ENCODE results near the gene KHDRBS2. TPM values are rescaled to one million over a fixed set of nuclear protein-coding genes. Genes with fewer than 3 reads are reported as not detected.

KHDRBS2 gene
- total and polyA plus RNA-seq, 2 of the 13 experiments (the other 11 are each of a cell fraction or from before 2014, with no cell fraction given) = not detected

GRCh38 chr6:62272114-62272513 lies 13.9 kb downstream of the KHDRBS2 start (continued):
- TF ChIP-seq ZNF841 (CRISPR knock-in tag; IDR thresholded peaks at IDR 0.05; ENCODE audit: borderline replicate concordance) (no peak), ZNF691 (CRISPR knock-in tag; IDR thresholded peaks at IDR 0.05; ENCODE audit: borderline replicate concordance, low read depth) (no peak), SUZ12 (IDR thresholded peaks at IDR 0.05; ENCODE audit: low read depth, low read length) (no peak), SIX4 (CRISPR knock-in tag; IDR thresholded peaks at IDR 0.05) (no peak), ZNF883 (CRISPR knock-in tag; IDR thresholded peaks at IDR 0.05; ENCODE audit: not compliant biosample characterization) (no peak), SKIL (CRISPR knock-in tag; IDR thresholded peaks at IDR 0.05; ENCODE audit: borderline replicate concordance) (no peak), ZNF331 (CRISPR knock-in tag; IDR thresholded peaks at IDR 0.05) (no peak)
- TF ChIP-seq, protein P1, sequence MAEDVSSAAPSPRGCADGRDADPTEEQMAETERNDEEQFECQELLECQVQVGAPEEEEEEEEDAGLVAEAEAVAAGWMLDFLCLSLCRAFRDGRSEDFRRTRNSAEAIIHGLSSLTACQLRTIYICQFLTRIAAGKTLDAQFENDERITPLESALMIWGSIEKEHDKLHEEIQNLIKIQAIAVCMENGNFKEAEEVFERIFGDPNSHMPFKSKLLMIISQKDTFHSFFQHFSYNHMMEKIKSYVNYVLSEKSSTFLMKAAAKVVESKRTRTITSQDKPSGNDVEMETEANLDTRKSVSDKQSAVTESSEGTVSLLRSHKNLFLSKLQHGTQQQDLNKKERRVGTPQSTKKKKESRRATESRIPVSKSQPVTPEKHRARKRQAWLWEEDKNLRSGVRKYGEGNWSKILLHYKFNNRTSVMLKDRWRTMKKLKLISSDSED (CRISPR knock-in tag; IDR thresholded peaks at IDR 0.05) = no peak

GRCh38 chr6:62265906-62266525 lies 20.0 kb downstream of the KHDRBS2 start:
- Histone ChIP-seq H3K4me2 (ENCODE audit: low read depth, low read length) (no peak overlapping the region), H3K9ac (ENCODE audit: insufficient read depth, low read depth, low read length) (no peak overlapping the region), H3K4me3 (replicated peaks in 1 of 3; ENCODE audit: insufficient read depth in 1 of 3, low read depth in 2 of 3, low read length in 3 of 3) (no peak overlapping the region), H3K79me2 (ENCODE audit: insufficient read depth, low read length) (no peaks in the 10 kb centered on the region), H2AFZ (ENCODE audit: low read length) (no peak overlapping the region), H3K36me3 (replicated peaks in 1 of 2; ENCODE audit: control insufficient read depth in 1 of 2, insufficient read depth in 2 of 2, low read length in 2 of 2) (no peaks in the 10 kb centered on the region), H3K4me1 (ENCODE audit: insufficient read depth, low read length) (no peaks in the 10 kb centered on the region), H3K27me3 (ENCODE audit: control insufficient read depth in 1 of 2, insufficient read depth in 2 of 2, low read length in 2 of 2) (no peaks in the 10 kb centered on the region), H3K9me3 (ENCODE audit: low read length) (no peaks in the 10 kb centered on the region), H3K27ac (ENCODE audit: extremely low read length, insufficient read depth, low read length) (no peak overlapping the region), H4K20me1 (ENCODE audit: insufficient read depth, low read length) (no peaks in the 10 kb centered on the region)
- CTCF ChIA-PET (ENCODE audit: low intra/inter-chr PET ratio, low total read pairs) = no interaction called here
- POLR2A ChIA-PET = no interaction called here
- ATAC-seq = no peak
- BruUV-seq (replicated peaks) = no TSS peak
- DNase-seq (ENCODE audit: low spot score) = no peak
- in situ Hi-C loops (cut with HindIII; ENCODE audit: extremely low pct_ligation_motif_present, low pct_unique_long_range_greater_than_20kb) = no loop called here
- intact Hi-C loops (cut with micrococcal nuclease; ENCODE audit: unreplicated experiment) = no loop called here
- no peak for FAIRE-seq
- WGBS (ENCODE audit: low lambda C conversion rate) = 0% methylated on average over 3 of the region's 3 CpGs
- TF ChIP-seq ZFP62 (CRISPR knock-in tag; IDR thresholded peaks at IDR 0.05) (no peak), MIXL1 (CRISPR knock-in tag; IDR thresholded peaks at IDR 0.05) (no peak), ZNF414 (CRISPR knock-in tag; IDR thresholded peaks at IDR 0.05) (no peak), ZNF136 (CRISPR knock-in tag; IDR thresholded peaks at IDR 0.05; ENCODE audit: low read depth) (no peak), TBX2 (CRISPR knock-in tag; IDR thresholded peaks at IDR 0.05; ENCODE audit: borderline replicate concordance) (no peak)
- TF ChIP-seq, protein P2, sequence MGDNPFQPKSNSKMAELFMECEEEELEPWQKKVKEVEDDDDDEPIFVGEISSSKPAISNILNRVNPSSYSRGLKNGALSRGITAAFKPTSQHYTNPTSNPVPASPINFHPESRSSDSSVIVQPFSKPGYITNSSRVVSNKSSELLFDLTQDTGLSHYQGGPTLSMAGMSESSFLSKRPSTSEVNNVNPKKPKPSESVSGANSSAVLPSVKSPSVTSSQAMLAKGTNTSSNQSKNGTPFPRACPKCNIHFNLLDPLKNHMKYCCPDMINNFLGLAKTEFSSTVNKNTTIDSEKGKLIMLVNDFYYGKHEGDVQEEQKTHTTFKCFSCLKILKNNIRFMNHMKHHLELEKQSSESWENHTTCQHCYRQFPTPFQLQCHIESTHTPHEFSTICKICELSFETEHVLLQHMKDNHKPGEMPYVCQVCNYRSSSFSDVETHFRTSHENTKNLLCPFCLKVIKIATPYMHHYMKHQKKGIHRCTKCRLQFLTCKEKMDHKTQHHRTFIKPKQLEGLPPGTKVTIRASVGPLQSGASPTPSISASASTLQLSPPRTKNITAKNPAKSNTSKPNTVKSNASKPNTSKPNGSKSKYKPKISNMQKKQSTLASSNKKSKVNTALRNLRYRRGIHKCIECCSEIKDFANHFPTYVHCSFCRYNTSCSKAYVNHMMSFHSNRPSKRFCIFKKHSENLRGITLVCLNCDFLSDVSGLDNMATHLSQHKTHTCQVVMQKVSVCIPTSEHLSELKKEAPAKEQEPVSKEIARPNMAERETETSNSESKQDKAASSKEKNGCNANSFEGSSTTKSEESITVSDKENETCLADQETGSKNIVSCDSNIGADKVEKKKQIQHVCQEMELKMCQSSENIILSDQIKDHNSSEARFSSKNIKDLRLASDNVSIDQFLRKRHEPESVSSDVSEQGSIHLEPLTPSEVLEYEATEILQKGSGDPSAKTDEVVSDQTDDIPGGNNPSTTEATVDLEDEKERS (CRISPR knock-in tag; IDR thresholded peaks at IDR 0.05) = no peak

Data from HepG2 (cell line).